ENCODE data around the gene LAMC1. TPM values are rescaled to one million over a fixed set of nuclear protein-coding genes. Genes with fewer than 3 reads are reported as not detected.

The LAMC1 gene
- total and polyA plus RNA-seq, 2 of the 4 experiments (the other 2 are of a cell fraction) = 249 to 394 TPM

DNA sequence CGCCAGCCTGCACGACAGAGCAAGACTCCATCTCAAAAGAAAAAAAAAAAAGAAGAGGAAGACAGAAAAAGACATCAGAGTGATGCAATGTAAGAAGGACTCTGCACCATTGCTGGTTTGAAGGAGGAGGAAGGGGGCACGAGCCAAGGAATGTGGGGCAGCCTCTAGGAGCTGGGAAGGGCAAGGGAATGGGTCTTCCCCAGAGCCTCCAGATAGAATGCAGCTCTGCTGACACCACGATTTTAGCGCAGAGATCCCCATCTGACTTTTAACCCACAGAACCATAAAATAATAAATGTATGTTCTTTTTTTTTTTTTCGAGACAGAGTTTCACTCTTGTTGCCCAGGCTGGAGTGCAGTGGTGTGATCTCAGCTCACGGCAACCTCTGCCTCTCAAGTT is 129.0 kb downstream of the LAMC1 start:
- Histone ChIP-seq H3K23ac (ENCODE audit: low read depth, low read length) (no peak overlapping the region), H3K4me1 (ENCODE audit: control insufficient read depth, insufficient read depth, low read length) (peaks cover 5% of the 10 kb centered on the region; the same call in 1 of the 2 replicates), H4K91ac (ENCODE audit: insufficient read depth, low read depth, low read length) (no peak overlapping the region), H3K4me3 (ENCODE audit: insufficient read depth, low read depth, low read length) (no peak overlapping the region), H2AK9ac (replicated peaks; ENCODE audit: low read depth, low read length, poor library complexity) (no peak overlapping the region), H2AFZ (replicated peaks; ENCODE audit: low read length, poor library complexity) (no peak overlapping the region), H3K79me1 (ENCODE audit: low read depth in 1 of 2, low read length in 2 of 2) (no peaks in the 10 kb centered on the region), H4K8ac (ENCODE audit: low read depth in 2 of 2, low read length in 2 of 2) (no peak overlapping the region), H3K56ac (ENCODE audit: extremely low read depth, insufficient read depth, low read length) (no peak overlapping the region), H4K20me1 (ENCODE audit: insufficient read depth, low read length) (no peaks in the 10 kb centered on the region), H2BK5ac (ENCODE audit: low read depth, low read length, poor library complexity, severe bottlenecking) (no peak overlapping the region), H3K27me3 (ENCODE audit: control insufficient read depth, insufficient read depth, low read length) (no peaks in the 10 kb centered on the region), H3K9me3 (ENCODE audit: control insufficient read depth, insufficient read depth, low read length) (no peaks in the 10 kb centered on the region), H3K9me1 (ENCODE audit: insufficient read depth, low read length) (peaks cover 13% of the 10 kb centered on the region; the same call in 1 of the 2 replicates), H3K27ac (ENCODE audit: insufficient read depth, low read length) (no peak overlapping the region), H3K36me3 (ENCODE audit: control insufficient read depth, insufficient read depth, low read length) (no peaks in the 10 kb centered on the region), H2BK20ac (ENCODE audit: low read depth, low read length) (no peak overlapping the region), H3K18ac (ENCODE audit: low read depth, low read length) (no peak overlapping the region), H2BK120ac (ENCODE audit: low read depth, low read length) (no peak overlapping the region), H3K9ac (ENCODE audit: low read depth, low read length) (no peak overlapping the region), H2BK15ac (ENCODE audit: low read depth, low read length) (no peak overlapping the region), H3K14ac (replicated peaks; ENCODE audit: low read depth, low read length) (no peak overlapping the region), H4K5ac (ENCODE audit: low read depth, low read length) (no peak overlapping the region), H2AK5ac (ENCODE audit: low read depth, low read length) (no peak overlapping the region), H3K4me2 (ENCODE audit: low read depth, low read length) (no peak overlapping the region), H3K4ac (ENCODE audit: low read depth, low read length) (no peak overlapping the region)
- in situ Hi-C loops (cut with MboI; ENCODE audit: low sequenced_read_pairs) (no loop called here), intact Hi-C loops (cut with micrococcal nuclease) (no loop called here), dilution Hi-C loops (cut with HindIII; ENCODE audit: low sequenced_read_pairs, unreplicated experiment) (no loop called here)
- TF ChIP-seq SMC3 (IDR thresholded peaks at IDR 0.05; ENCODE audit: low read depth, low read length) (no peak), NFE2L2 (IDR thresholded peaks at IDR 0.05; ENCODE audit: low read depth, low read length) (no peak), FOS (IDR thresholded peaks at IDR 0.05; ENCODE audit: low read depth, low read length) (no peak), RFX5 (IDR thresholded peaks at IDR 0.05; ENCODE audit: low read depth, low read length) (no peak), MAFK (IDR thresholded peaks at IDR 0.05; ENCODE audit: low read depth, low read length) (no peak), POLR2A (IDR thresholded peaks at IDR 0.05; ENCODE audit: low read depth, low read length) (no peak), MXI1 (IDR thresholded peaks at IDR 0.05; ENCODE audit: borderline replicate concordance, low read depth, low read length) (no peak), CTCF (conservative IDR thresholded peaks at IDR 0.05; ENCODE audit: low read depth, low read length) (no peak), CEBPB (IDR thresholded peaks at IDR 0.05; ENCODE audit: low read depth, low read length) (no peak), RCOR1 (IDR thresholded peaks at IDR 0.05; ENCODE audit: insufficient replicate concordance, low read length) (no peak), MAZ (IDR thresholded peaks at IDR 0.05; ENCODE audit: borderline replicate concordance, low read depth, low read length) (no peak), RAD21 (IDR thresholded peaks at IDR 0.05; ENCODE audit: low read length) (no peak), CHD1 (IDR thresholded peaks at IDR 0.05; ENCODE audit: low read depth, low read length) (no peak), BHLHE40 (IDR thresholded peaks at IDR 0.05; ENCODE audit: low read depth, low read length) (no peak)
- TF ChIP-seq, protein P1, sequence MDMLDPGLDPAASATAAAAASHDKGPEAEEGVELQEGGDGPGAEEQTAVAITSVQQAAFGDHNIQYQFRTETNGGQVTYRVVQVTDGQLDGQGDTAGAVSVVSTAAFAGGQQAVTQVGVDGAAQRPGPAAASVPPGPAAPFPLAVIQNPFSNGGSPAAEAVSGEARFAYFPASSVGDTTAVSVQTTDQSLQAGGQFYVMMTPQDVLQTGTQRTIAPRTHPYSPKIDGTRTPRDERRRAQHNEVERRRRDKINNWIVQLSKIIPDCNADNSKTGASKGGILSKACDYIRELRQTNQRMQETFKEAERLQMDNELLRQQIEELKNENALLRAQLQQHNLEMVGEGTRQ (IDR thresholded peaks at IDR 0.05; ENCODE audit: low read depth, low read length) = no peak
- ATAC-seq (ENCODE audit: low read depth) (no peak), DNase-seq (no peak)
- BruUV-seq (replicated peaks) = no TSS peak
- WGBS, 2 experiments (ENCODE audit: extremely low coverage in 2 of 2, insufficient read length in 1 of 2) = 80% methylated on average over 1 of the region's 7 CpGs; no CpG with 5 or more reads in 1 of the 2 experiments
- ChIA-PET CTCF (interaction anchor here (1.3 kb wide), 1 partner anchor 13 kb away, joined by 4 read pairs; no protein-coding TSS in a partner anchor), POLR2A (ENCODE audit: unreplicated experiment) (interaction anchor here (0.6 to 0.7 kb wide), 2 partner anchors 78 to 83 kb away, joined by 4 to 5 read pairs; no protein-coding TSS in a partner anchor)

All from IMR-90 (cell line).